Hepatocyte (in vitro differentiated cells): ENCODE measurements around the gene MAP6.

ENCODE experiments used
- CTCF ChIP-seq: fragments of 200-600 bp; sonication (generic); IDR thresholded peaks from 2 replicates; pipeline ENCODE4 v1.5.1; 2016; ENCODE audit warnings: antibody characterized with exemption, mild to moderate bottlenecking; ENCODE audit not compliant: poor library complexity
- EZH2 ChIP-seq: fragments of 200-600 bp; sonication (generic); IDR thresholded peaks from 2 replicates; pipeline ENCODE4 v1.6.1; 2016; ENCODE audit warnings: antibody characterized with exemption, mild to moderate bottlenecking, borderline replicate concordance
- EZH2phosphoT487 ChIP-seq: fragments of 200-600 bp; sonication (generic); IDR thresholded peaks from one replicate; pipeline ENCODE4 v1.6.1; 2018; ENCODE audit warnings: antibody characterized with exemption, mild to moderate bottlenecking, low read depth, moderate library complexity; ENCODE audit not compliant: unreplicated experiment, severe bottlenecking

- TF ChIP-seq CTCF (no peak), EZH2phosphoT487 (no peak), EZH2 (no peak)
These were observed 77.5 kb downstream of the MAP6 start for GRCh38 chr11:75591371-75591770.
